HG03045 (cell line): Measurements from ENCODE around the gene RAD51AP2.

Source experiments
- ATAC-seq: cut with Tn5 transposase; IDR thresholded peaks from one replicate; pipeline ENCODE4 v1.9.1; 2021; ENCODE audit warnings: mild to moderate bottlenecking, moderate library complexity; ENCODE audit not compliant: unreplicated experiment

Gene RAD51AP2

GRCh38 chr2:17471979-17472378 is 46.3 kb downstream of the RAD51AP2 start:
- ATAC-seq: no peak

- ATAC-seq: no peak
These were observed 47.2 kb downstream of the RAD51AP2 start for GRCh38 chr2:17470855-17471641.

- no peak for ATAC-seq
These were observed 57.2 kb downstream of the RAD51AP2 start for GRCh38 chr2:17461087-17461475.
